Umbilical cord (tissue), 2 donors: Measurements from ENCODE around the gene MRAP2. TPM values are rescaled to one million over a fixed set of nuclear protein-coding genes. Genes with fewer than 3 reads are reported as not detected.

Experiments used
- DNase-seq: peaks from one replicate; pipeline ENCODE4 v3.0.0-alpha.2; 2015; ENCODE audit warnings: low spot score
- total RNA-seq: library from RNA; depleted of rRNA; stranded (reverse); fragments of >200 nt; gene quantifications from one replicate; pipeline ENCODE4 v1.2.3, GENCODE V29; 2014; ENCODE audit warnings: low replicate concordance; ENCODE audit not compliant: insufficient read depth

MRAP2 gene, protein sequence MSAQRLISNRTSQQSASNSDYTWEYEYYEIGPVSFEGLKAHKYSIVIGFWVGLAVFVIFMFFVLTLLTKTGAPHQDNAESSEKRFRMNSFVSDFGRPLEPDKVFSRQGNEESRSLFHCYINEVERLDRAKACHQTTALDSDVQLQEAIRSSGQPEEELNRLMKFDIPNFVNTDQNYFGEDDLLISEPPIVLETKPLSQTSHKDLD
- 4.1 TPM for total RNA-seq

GRCh38 chr6:84033523-84034451, at the start of gene MRAP2:
MRAP2 (plus strand) TSS chr6:84033772; CDS start chr6:84055319, 21,547 bp downstream.
- DNase-seq: peak; percentile 25

- DNase-seq: no peak
Observed at GRCh38 chr6:83984411-83984810, 49.2 kb upstream of the MRAP2 start.

DNA sequence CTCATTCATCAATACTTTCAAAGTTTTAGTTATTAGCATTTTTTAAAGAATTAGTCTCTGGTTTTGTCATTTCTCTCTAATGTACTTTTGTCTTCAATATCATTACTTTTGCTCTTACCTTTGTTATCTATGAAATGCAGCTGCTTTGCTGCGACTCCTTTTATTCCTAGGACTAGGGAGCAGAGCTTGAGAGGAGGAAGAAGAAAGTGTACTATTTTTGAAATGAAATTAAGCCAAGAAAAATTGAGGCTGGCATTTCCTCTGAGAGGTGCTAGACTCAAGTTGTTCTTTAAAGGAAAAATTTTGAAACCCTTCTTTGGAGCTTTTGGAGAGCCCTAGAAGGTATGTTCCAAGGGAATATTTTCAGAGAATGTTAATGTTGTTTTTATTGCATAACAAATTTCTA, 48.3 kb upstream of the MRAP2 start:
- no peak for DNase-seq

GRCh38 chr6:83985715-83986114, 47.9 kb upstream of the MRAP2 start:
- DNase-seq: no peak

DNA sequence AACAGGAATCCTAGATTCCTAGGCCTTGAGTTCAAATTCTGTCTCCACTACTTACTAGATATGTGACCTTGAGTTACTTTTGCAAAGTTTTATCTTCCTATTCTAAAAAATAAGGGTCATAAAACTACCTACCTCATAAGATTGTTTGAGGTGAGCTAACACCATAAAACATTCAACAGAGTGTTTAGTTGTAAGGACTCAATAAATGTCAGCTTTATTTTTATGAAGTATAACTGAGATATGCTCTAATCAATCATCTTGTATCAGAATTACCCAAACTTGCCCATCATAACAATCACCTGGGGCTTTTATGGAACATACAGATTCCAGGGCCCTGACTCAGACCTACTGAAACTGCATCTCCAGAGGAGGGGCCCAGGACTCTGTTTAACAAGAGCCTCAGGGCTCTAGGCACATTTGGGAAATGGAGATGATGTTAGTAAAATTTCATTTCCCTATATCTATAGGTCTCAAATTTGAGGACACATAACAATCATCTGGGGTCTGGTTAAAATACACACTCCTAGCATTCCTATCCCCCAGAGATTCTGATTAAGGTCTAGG, 35.5 kb upstream of the MRAP2 start:
- no peak for DNase-seq

DNA sequence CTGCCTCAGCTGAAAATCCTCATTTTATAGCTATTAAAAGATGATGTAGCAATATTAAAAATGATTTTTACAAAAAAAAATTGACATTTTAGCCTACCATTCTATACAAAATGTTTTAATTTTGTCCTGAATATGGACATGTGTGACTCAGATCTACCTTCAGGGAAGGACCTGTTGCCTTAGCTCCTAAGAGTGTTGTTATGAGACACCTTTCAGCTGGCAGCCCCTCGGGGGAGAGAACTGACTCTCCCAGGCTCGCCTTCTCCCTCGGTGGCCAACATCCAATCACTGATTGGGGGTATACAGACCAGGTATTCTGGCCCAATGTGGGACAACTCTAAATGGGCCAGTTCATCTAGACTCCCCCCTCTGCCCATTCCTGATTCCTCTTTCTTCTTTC, 32.5 kb upstream of the MRAP2 start:
- no peak for DNase-seq

DNA sequence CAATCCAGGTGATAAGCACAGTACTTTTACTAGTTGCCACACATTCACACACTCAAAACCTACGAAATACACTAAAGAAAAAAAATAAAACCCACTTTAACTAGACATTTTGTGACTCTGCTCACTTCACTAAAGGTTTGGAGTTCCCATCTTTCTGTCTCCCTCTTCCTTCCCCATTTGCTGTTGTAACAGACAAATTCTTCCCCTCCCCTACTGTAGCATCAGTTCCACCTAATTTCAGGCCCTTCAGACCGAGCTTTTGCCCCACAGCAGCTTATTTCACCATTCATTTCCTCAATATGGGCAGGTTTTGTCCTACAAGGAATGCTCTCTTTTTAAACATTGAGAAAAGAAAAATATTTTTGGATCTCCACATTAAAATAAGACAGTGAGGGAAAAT, 31.3 kb upstream of the MRAP2 start:
- no peak for DNase-seq

DNA sequence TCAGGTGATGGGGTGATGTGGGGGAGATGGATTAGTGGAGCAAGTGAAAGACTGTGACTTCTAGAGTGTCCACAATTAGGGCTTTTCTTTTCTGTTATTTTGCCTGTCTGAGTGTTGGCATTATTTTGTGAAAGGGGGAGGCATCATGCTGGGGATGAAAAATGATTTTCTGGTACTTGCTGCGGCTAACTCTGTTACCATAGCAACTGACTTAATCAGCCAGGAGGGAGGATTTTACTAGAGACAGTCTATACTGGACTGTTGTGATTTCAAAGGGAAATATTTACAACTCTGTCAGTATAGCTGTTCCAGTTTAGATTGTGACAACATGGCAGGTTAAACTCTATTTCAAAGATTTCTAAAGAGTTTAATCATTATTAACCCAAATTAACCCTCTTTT, 30.4 kb upstream of the MRAP2 start:
- no peak for DNase-seq

GRCh38 chr6:84003654-84004053, 29.9 kb upstream of the MRAP2 start:
- DNase-seq: no peak

- no peak for DNase-seq
Observed at GRCh38 chr6:84007871-84008270, 25.7 kb upstream of the MRAP2 start.

- DNase-seq: no peak
Observed at GRCh38 chr6:84013354-84013753, 20.2 kb upstream of the MRAP2 start.

GRCh38 chr6:84013931-84014330, 19.6 kb upstream of the MRAP2 start:
- no peak for DNase-seq

GRCh38 chr6:84016029-84016428, 17.5 kb upstream of the MRAP2 start:
- no peak for DNase-seq

DNA sequence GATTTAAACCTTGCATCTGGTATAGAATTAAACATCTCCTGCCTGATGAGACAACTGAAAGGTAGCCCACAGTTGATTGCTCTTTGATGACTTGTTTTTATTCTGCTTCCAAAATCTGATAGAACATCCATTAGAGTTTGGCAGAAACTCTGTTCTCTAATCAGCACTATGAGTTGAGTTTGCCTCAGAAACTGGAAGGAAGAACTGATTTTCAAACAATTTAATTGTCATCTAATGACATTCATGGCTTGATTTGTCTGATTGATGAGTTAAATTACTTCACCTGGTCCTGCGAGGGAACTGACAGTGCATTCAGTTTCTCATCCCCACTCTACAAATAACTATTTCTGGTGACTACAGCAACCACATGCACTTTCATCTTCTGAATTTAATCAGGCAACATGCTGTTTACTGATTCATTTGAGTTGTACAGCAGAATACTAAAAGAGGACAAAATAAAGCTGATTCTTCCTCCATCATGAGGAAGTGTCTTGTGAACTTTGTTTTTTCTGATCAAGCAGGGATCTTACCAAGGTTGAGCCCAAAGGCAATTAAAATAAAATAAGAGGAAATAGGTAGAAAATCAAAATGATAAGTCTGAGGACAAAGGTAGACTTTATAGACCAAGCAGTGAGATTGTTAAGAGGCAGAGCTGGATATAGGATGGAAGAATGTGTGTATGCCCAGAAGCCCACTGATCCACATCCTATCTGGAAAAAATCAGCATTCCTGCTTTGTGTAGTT, 15.7 kb upstream of the MRAP2 start:
- no peak for DNase-seq

GRCh38 chr6:84018453-84019061, 15.0 kb upstream of the MRAP2 start:
- no peak for DNase-seq

DNA sequence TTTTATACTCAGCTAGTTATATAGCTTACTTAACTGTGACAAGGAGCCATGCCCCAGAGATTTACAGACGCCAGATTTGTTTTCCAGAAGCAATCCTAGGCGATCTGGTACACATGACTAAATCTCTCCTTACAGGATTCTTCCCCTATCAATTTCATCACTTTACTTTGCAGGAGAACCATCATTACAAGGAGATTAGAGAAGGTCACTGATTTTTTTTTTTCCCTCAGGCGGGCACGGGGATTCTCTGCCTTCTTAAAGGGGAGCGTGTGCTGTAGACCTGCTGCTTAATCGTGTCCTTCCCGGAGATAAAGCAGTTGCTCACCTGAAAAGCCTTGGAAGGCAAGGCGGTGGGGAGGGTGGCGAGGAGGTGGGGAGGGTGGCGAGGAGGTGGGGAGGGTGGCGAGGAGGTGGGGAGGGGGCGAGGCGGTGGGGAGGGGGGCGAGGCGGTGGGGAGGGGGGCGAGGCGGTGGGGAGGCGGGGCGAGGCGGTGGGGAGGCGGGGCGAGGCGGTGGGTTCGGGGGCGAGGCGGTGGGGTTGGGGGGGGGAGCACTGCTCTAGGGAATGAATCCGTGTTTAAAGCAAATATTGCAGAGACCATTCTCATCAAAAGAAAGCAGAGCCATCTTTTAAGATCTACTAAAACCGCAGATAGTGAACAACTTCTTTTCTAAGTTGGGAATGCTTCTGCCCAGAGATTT, 14.3 kb upstream of the MRAP2 start:
- DNase-seq: no peak

GRCh38 chr6:84019842-84020211, 13.7 kb upstream of the MRAP2 start:
- no peak for DNase-seq

- DNase-seq: no peak
Observed at GRCh38 chr6:84021625-84022024, 11.9 kb upstream of the MRAP2 start.

DNA sequence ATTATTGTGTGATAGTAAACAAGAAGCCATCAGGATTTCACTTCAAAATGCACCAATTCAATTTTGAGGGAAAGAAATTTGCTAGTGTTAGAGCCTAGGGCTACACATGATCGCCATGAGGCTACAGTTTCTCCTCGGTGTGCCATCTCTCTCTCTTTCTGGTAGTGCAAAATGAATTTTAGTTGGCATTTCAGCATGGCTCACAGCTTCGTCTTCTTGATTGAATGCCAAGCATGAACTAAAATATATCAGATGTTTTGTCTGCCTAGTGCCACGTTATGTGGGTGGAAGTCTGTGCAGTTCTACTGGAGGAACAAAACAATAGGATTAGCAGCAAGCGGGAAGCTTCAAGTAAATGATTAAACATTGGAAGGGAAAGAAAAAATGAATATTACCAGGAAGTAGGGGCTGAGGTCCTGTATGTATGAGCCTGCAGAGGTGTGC, 6.8 kb upstream of the MRAP2 start:
- DNase-seq: no peak

- peak; percentile 64 for DNase-seq
Observed at GRCh38 chr6:84027340-84028181, 6.0 kb upstream of the MRAP2 start.
